Fibroblast of villous mesenchyme (primary cell): ENCODE measurements around the gene ERFL. TPM values are rescaled to one million over a fixed set of nuclear protein-coding genes. Genes with fewer than 3 reads are reported as not detected.

Experiments
- DNase-seq: peaks from one replicate; pipeline ENCODE4 v3.0.0-alpha.2; 2010; ENCODE audit warnings: low read depth
- H3K4me3 ChIP-seq: 2 replicates; pipeline ENCODE4 v1.5.1; 2011; ENCODE audit warnings: low read depth, mild to moderate bottlenecking, low read length
- CTCF ChIP-seq: IDR thresholded peaks from 2 replicates; pipeline ENCODE4 v1.5.1; 2012; ENCODE audit warnings: low read depth, mild to moderate bottlenecking, low read length; ENCODE audit not compliant: insufficient read depth
- total RNA-seq: library from RNA; depleted of rRNA; stranded (reverse); fragments of >200 nt; gene quantifications from 2 replicates; pipeline ENCODE4 v1.2.3, GENCODE V29; 2012

ERFL gene
- total RNA-seq, 1 donor, result not detected

GRCh38 chr19:41866284-41866683 lies 62.0 kb downstream of the ERFL start:
- no peak for TF ChIP-seq CTCF
- no peak overlapping the region for H3K4me3 ChIP-seq
- DNase-seq, result no peak

GRCh38 chr19:41864374-41864773 lies 63.9 kb downstream of the ERFL start:
- TF ChIP-seq CTCF, result no peak
- DNase-seq, result no peak
- no peak overlapping the region for H3K4me3 ChIP-seq

GRCh38 chr19:41863209-41863931 lies 64.9 kb downstream of the ERFL start:
- H3K4me3 ChIP-seq, result no peak overlapping the region
- TF ChIP-seq CTCF, result no peak

GRCh38 chr19:41862445-41862986 lies 65.7 kb downstream of the ERFL start:
- no peak for DNase-seq
- TF ChIP-seq CTCF, result no peak
- H3K4me3 ChIP-seq, result peak overlapping the region; percentile 99

More at GRCh38 chr19:41863209-41863931, 64.9 kb downstream of the ERFL start:
- DNase-seq, result no peak

GRCh38 chr19:41861846-41862245 lies 66.4 kb downstream of the ERFL start:
- H3K4me3 ChIP-seq, result peak overlapping the region; percentile 99
- no peak for TF ChIP-seq CTCF
- DNase-seq, result no peak

GRCh38 chr19:41861116-41861768 lies 67.0 kb downstream of the ERFL start:
- peak overlapping the region; percentile 99 for H3K4me3 ChIP-seq
- DNase-seq, result no peak
- TF ChIP-seq CTCF, result no peak
